ENCODE measurements around the gene KLF3. TPM values are rescaled to one million over a fixed set of nuclear protein-coding genes. Genes with fewer than 3 reads are reported as not detected.

KLF3 gene
- total RNA-seq, 1 experiment from 2014 or later, result 16.8 TPM

DNA sequence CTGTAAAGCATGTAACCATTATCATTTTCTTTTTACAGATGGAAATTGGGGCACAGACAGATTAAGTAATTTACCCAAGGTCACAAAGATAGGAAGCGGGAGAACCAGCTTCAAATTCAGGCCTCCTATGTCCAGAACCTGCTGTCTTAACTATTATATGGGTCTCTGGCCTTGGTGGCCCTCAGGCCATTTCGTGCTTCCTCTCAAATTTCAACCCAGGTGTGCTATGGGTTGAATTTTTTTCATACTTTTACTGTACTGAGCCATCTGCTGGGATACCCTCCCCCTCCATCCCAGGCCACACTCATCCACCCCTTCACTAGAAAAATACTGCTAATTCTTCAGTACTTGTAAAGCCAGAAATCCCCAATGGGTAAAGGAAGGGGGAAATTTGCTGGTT, 42.3 kb downstream of the KLF3 start (continued):
- TF ChIP-seq FOXK1 (CRISPR knock-in tag; IDR thresholded peaks at IDR 0.05) (no peak), CREB1 (CRISPR knock-in tag; IDR thresholded peaks at IDR 0.05) (no peak), ZNF263 (CRISPR knock-in tag; IDR thresholded peaks at IDR 0.05; ENCODE audit: low read depth) (no peak), NFATC4 (CRISPR knock-in tag; IDR thresholded peaks at IDR 0.05) (no peak), ZNF232 (CRISPR knock-in tag; IDR thresholded peaks at IDR 0.05) (no peak), MYBL2 (CRISPR knock-in tag; IDR thresholded peaks at IDR 0.05) (no peak), E2F4 (CRISPR knock-in tag; IDR thresholded peaks at IDR 0.05; ENCODE audit: borderline replicate concordance, low read depth) (no peak)
- TF ChIP-seq, protein P1, sequence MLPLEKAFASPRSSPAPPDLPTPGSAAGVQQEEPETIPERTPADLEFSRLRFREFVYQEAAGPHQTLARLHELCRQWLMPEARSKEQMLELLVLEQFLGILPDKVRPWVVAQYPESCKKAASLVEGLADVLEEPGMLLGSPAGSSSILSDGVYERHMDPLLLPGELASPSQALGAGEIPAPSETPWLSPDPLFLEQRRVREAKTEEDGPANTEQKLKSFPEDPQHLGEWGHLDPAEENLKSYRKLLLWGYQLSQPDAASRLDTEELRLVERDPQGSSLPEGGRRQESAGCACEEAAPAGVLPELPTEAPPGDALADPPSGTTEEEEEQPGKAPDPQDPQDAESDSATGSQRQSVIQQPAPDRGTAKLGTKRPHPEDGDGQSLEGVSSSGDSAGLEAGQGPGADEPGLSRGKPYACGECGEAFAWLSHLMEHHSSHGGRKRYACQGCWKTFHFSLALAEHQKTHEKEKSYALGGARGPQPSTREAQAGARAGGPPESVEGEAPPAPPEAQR (CRISPR knock-in tag; IDR thresholded peaks at IDR 0.05), result no peak

DNA sequence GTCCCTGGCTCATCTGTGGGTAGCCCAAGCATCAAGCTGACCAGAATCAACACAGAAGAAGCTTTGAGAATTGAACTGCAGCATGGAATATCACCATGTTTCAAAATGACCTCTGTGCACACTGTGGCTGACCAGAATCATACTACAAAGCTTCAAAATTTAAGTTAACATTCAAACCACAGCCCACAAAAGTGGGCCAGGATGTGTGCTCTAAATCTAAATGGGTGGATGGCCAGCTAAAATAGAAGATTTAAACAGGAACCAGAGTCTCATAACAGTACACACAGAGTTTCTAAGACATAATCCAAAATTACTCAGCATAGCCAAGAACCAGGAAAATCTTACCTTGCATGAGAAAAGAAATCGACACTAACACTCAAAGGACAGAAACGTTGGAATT, 46.1 kb downstream of the KLF3 start:
- Mint-ChIP-seq H3K9me3 (peaks cover 9% of the 10 kb centered on the region), H3K27me3 (ENCODE audit: low read depth) (no peaks in the 10 kb centered on the region), H3K27ac (no peak overlapping the region), H3K36me3 (peaks cover 6% of the 10 kb centered on the region; the same call in 1 of the 2 replicates), H3K4me1 (no peaks in the 10 kb centered on the region), H3K4me3 (no peak overlapping the region)
- ATAC-seq (no peak), DNase-seq (ENCODE audit: low spot score) (no peak)
- TF ChIP-seq NFYB (CRISPR knock-in tag; conservative IDR thresholded peaks at IDR 0.05; ENCODE audit: low read depth), result no peak
- TF ChIP-seq ETV6 (CRISPR knock-in tag; IDR thresholded peaks at IDR 0.05), result no peak
- no peak for TF ChIP-seq ZNF317 (CRISPR knock-in tag; IDR thresholded peaks at IDR 0.05; ENCODE audit: borderline replicate concordance, low read depth)
- TF ChIP-seq, protein P2, sequence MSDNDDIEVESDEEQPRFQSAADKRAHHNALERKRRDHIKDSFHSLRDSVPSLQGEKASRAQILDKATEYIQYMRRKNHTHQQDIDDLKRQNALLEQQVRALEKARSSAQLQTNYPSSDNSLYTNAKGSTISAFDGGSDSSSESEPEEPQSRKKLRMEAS (CRISPR knock-in tag; IDR thresholded peaks at IDR 0.05), result no peak
- TF ChIP-seq, protein P3, sequence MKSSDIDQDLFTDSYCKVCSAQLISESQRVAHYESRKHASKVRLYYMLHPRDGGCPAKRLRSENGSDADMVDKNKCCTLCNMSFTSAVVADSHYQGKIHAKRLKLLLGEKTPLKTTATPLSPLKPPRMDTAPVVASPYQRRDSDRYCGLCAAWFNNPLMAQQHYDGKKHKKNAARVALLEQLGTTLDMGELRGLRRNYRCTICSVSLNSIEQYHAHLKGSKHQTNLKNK (CRISPR knock-in tag; IDR thresholded peaks at IDR 0.05), result no peak
- no peak for TF ChIP-seq TCF7 (CRISPR knock-in tag; IDR thresholded peaks at IDR 0.05; ENCODE audit: low read depth)
- TF ChIP-seq, protein P4, sequence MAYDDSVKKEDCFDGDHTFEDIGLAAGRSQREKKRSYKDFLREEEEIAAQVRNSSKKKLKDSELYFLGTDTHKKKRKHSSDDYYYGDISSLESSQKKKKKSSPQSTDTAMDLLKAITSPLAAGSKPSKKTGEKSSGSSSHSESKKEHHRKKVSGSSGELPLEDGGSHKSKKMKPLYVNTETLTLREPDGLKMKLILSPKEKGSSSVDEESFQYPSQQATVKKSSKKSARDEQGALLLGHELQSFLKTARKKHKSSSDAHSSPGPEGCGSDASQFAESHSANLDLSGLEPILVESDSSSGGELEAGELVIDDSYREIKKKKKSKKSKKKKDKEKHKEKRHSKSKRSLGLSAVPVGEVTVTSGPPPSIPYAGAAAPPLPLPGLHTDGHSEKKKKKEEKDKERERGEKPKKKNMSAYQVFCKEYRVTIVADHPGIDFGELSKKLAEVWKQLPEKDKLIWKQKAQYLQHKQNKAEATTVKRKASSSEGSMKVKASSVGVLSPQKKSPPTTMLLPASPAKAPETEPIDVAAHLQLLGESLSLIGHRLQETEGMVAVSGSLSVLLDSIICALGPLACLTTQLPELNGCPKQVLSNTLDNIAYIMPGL (CRISPR knock-in tag; IDR thresholded peaks at IDR 0.05), result no peak
- TF ChIP-seq ZNF263 (CRISPR knock-in tag; IDR thresholded peaks at IDR 0.05; ENCODE audit: low read depth), result no peak
- TF ChIP-seq, protein P5, sequence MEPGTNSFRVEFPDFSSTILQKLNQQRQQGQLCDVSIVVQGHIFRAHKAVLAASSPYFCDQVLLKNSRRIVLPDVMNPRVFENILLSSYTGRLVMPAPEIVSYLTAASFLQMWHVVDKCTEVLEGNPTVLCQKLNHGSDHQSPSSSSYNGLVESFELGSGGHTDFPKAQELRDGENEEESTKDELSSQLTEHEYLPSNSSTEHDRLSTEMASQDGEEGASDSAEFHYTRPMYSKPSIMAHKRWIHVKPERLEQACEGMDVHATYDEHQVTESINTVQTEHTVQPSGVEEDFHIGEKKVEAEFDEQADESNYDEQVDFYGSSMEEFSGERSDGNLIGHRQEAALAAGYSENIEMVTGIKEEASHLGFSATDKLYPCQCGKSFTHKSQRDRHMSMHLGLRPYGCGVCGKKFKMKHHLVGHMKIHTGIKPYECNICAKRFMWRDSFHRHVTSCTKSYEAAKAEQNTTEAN (CRISPR knock-in tag; IDR thresholded peaks at IDR 0.05), result no peak
- no peak for TF ChIP-seq RORB (CRISPR knock-in tag; IDR thresholded peaks at IDR 0.05)
- TF ChIP-seq GABPB1 (CRISPR knock-in tag; IDR thresholded peaks at IDR 0.05), result no peak
- no peak for TF ChIP-seq MLX (CRISPR knock-in tag; IDR thresholded peaks at IDR 0.05)
- TF ChIP-seq ESRRA (CRISPR knock-in tag; IDR thresholded peaks at IDR 0.05; ENCODE audit: borderline replicate concordance), result no peak
- no peak for TF ChIP-seq CTCF (IDR thresholded peaks at IDR 0.05)
- no peak for TF ChIP-seq NFATC4 (CRISPR knock-in tag; IDR thresholded peaks at IDR 0.05)
- no peak for TF ChIP-seq MYBL2 (CRISPR knock-in tag; IDR thresholded peaks at IDR 0.05)
- TF ChIP-seq NR1H2 (CRISPR knock-in tag; IDR thresholded peaks at IDR 0.05), result no peak
- TF ChIP-seq ZBTB21 (CRISPR knock-in tag; IDR thresholded peaks at IDR 0.05; ENCODE audit: borderline replicate concordance), result no peak
- TF ChIP-seq OVOL2 (CRISPR knock-in tag; IDR thresholded peaks at IDR 0.05; ENCODE audit: borderline replicate concordance), result no peak
- TF ChIP-seq SP1 (CRISPR knock-in tag; conservative IDR thresholded peaks at IDR 0.05), result no peak
- CTCF ChIA-PET, result interaction anchor here (1.1 kb wide), 1 partner anchor 20 kb away, joined by 3 read pairs; no protein-coding TSS in a partner anchor
- POLR2A ChIA-PET, result no interaction called here

All from WTC11 (cell line).